Activated T-helper 9 cell treated with anti-CD3 and anti-CD28 coated beads, Interleukin-2, amount 50 U/mL, for 16 hours (primary cell): ENCODE measurements around the gene MGAT5B.

ENCODE experiments used
- DNase-seq: peaks from one replicate; pipeline ENCODE4 v3.0.0-alpha.2; 2020; ENCODE audit warnings: low read depth

MGAT5B gene

GRCh38 chr17:76927982-76928381 lies 59.8 kb downstream of the MGAT5B start:
- DNase-seq = no peak

- DNase-seq = no peak
Measured at GRCh38 chr17:76929148-76929547, 60.9 kb downstream of the MGAT5B start.

GRCh38 chr17:76929601-76930000 lies 61.4 kb downstream of the MGAT5B start:
- no peak for DNase-seq

GRCh38 chr17:76930107-76930506 lies 61.9 kb downstream of the MGAT5B start:
- DNase-seq = no peak

GRCh38 chr17:76932402-76933333 lies 64.5 kb downstream of the MGAT5B start:
- DNase-seq = no peak

- DNase-seq = no peak
Measured at GRCh38 chr17:76934561-76935320, 66.5 kb downstream of the MGAT5B start.

- no peak for DNase-seq
Measured at GRCh38 chr17:76935331-76935730, 67.1 kb downstream of the MGAT5B start.

- DNase-seq = no peak
Measured at GRCh38 chr17:76937238-76937637, 69.0 kb downstream of the MGAT5B start.

- no peak for DNase-seq
Measured at GRCh38 chr17:76938009-76938408, 69.8 kb downstream of the MGAT5B start.

GRCh38 chr17:76940295-76940694 lies 72.1 kb downstream of the MGAT5B start:
- no peak for DNase-seq

- DNase-seq = no peak
Measured at GRCh38 chr17:76940738-76941350, 72.6 kb downstream of the MGAT5B start.

GRCh38 chr17:76943202-76943601 lies 75.0 kb downstream of the MGAT5B start:
- DNase-seq = no peak

GRCh38 chr17:76943781-76944213 lies 75.6 kb downstream of the MGAT5B start:
- DNase-seq = no peak

GRCh38 chr17:76944477-76944876 lies 76.3 kb downstream of the MGAT5B start:
- no peak for DNase-seq

- no peak for DNase-seq
Measured at GRCh38 chr17:76946111-76946771, 78.0 kb downstream of the MGAT5B start.

GRCh38 chr17:76946772-76947135 lies 78.5 kb downstream of the MGAT5B start:
- no peak for DNase-seq

GRCh38 chr17:76947309-76947708 lies 79.1 kb downstream of the MGAT5B start:
- no peak for DNase-seq

- DNase-seq = no peak
Measured at GRCh38 chr17:76947771-76948170, 79.6 kb downstream of the MGAT5B start.

- no peak for DNase-seq
Measured at GRCh38 chr17:76948301-76948700, 80.1 kb downstream of the MGAT5B start.

- no peak for DNase-seq
Measured at GRCh38 chr17:76948726-76949342, 80.6 kb downstream of the MGAT5B start.

- DNase-seq = no peak
Measured at GRCh38 chr17:76949913-76950695, 81.9 kb downstream of the MGAT5B start.
